ENCODE results near the gene DELE1.

The DELE1 gene

GRCh38 chr5:141973871-141974595 lies 50.4 kb downstream of the DELE1 start:
- H3K4me3 ChIP-seq (ENCODE audit: low read depth, low read length) = no peak overlapping the region
- no peak for DNase-seq (ENCODE audit: low read depth)
- no peak for TF ChIP-seq CTCF (IDR thresholded peaks at IDR 0.05; ENCODE audit: control insufficient read depth, extremely low read depth, insufficient read depth)

GRCh38 chr5:141976176-141976575 lies 52.5 kb downstream of the DELE1 start:
- no peak for TF ChIP-seq CTCF (IDR thresholded peaks at IDR 0.05; ENCODE audit: control insufficient read depth, extremely low read depth, insufficient read depth)
- no peak overlapping the region for H3K4me3 ChIP-seq (ENCODE audit: low read depth, low read length)
- no peak for DNase-seq (ENCODE audit: low read depth)

GRCh38 chr5:141978389-141978788 lies 54.7 kb downstream of the DELE1 start:
- H3K4me3 ChIP-seq (ENCODE audit: low read depth, low read length) = no peak overlapping the region
- no peak for TF ChIP-seq CTCF (IDR thresholded peaks at IDR 0.05; ENCODE audit: control insufficient read depth, extremely low read depth, insufficient read depth)
- DNase-seq (ENCODE audit: low read depth) = no peak

- no peak for DNase-seq (ENCODE audit: low read depth)
- no peak for TF ChIP-seq CTCF (IDR thresholded peaks at IDR 0.05; ENCODE audit: control insufficient read depth, extremely low read depth, insufficient read depth)
- H3K4me3 ChIP-seq (ENCODE audit: low read depth, low read length) = no peak overlapping the region
These were observed 59.0 kb downstream of the DELE1 start for GRCh38 chr5:141982626-141983025.

GRCh38 chr5:141986072-141986471 lies 62.4 kb downstream of the DELE1 start:
- TF ChIP-seq CTCF (IDR thresholded peaks at IDR 0.05; ENCODE audit: control insufficient read depth, extremely low read depth, insufficient read depth) = no peak
- no peak overlapping the region for H3K4me3 ChIP-seq (ENCODE audit: low read depth, low read length)
- no peak for DNase-seq (ENCODE audit: low read depth)

GRCh38 chr5:141989720-141990119 lies 66.0 kb downstream of the DELE1 start:
- no peak for TF ChIP-seq CTCF (IDR thresholded peaks at IDR 0.05; ENCODE audit: control insufficient read depth, extremely low read depth, insufficient read depth)
- no peak for DNase-seq (ENCODE audit: low read depth)
- no peak overlapping the region for H3K4me3 ChIP-seq (ENCODE audit: low read depth, low read length)

Measured in LNCaP clone FGC (cell line).